Measurements from ENCODE around the gene DNAJB2.
"Not testable (repeated sequence)": the region's sequence is repeated elsewhere in the genome, so short reads cannot be mapped to it uniquely, and the experiment has no call there.

DNA sequence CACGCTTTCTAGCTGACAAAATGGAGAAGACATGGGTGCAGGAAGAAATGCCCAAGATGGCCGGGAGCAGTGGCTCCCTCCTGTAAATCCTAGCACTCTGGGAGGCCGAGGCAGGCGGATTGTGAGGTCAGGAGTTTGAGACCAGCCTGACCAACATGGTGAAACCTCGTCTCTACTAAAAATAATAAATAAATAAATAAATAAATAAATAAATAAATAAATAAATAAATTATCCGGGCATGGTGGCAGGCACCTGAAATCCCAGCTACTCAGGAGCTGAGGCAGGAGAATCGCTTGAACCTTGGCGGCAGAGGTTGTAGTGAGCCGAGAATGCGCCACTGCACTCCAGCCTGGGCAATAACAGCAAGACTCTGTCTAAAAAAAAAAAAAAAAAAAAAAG lies 20.2 kb upstream of the DNAJB2 start:
- not testable (repeated sequence) for TF ChIP-seq POLR2AphosphoS5 (IDR thresholded peaks at IDR 0.05; ENCODE audit: insufficient read depth, low read depth, low read length); MAX (IDR thresholded peaks at IDR 0.05; ENCODE audit: insufficient read depth, insufficient read length); JUN (IDR thresholded peaks at IDR 0.05; ENCODE audit: borderline replicate concordance, insufficient read depth, insufficient read length, low read depth); POLR2A (IDR thresholded peaks at IDR 0.05; ENCODE audit: low read depth, low read length)
- TF ChIP-seq, protein P1, sequence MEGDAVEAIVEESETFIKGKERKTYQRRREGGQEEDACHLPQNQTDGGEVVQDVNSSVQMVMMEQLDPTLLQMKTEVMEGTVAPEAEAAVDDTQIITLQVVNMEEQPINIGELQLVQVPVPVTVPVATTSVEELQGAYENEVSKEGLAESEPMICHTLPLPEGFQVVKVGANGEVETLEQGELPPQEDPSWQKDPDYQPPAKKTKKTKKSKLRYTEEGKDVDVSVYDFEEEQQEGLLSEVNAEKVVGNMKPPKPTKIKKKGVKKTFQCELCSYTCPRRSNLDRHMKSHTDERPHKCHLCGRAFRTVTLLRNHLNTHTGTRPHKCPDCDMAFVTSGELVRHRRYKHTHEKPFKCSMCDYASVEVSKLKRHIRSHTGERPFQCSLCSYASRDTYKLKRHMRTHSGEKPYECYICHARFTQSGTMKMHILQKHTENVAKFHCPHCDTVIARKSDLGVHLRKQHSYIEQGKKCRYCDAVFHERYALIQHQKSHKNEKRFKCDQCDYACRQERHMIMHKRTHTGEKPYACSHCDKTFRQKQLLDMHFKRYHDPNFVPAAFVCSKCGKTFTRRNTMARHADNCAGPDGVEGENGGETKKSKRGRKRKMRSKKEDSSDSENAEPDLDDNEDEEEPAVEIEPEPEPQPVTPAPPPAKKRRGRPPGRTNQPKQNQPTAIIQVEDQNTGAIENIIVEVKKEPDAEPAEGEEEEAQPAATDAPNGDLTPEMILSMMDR (IDR thresholded peaks at IDR 0.05; ENCODE audit: extremely low read depth in 1 of 2, insufficient read depth in 1 of 2, low read depth in 1 of 2, low read length in 2 of 2) = not testable (repeated sequence)

Data from endothelial cell of umbilical vein (primary cell).